HG02763 (cell line): ENCODE measurements around the gene CDK6.

Source experiments
- ATAC-seq: cut with Tn5 transposase; IDR thresholded peaks from one replicate; pipeline ENCODE4 v1.9.1; 2021; ENCODE audit warnings: mild to moderate bottlenecking, moderate library complexity; ENCODE audit not compliant: unreplicated experiment

Gene CDK6

GRCh38 chr7:92714767-92715166 lies 121.6 kb downstream of the CDK6 start:
- ATAC-seq = no peak

- ATAC-seq = no peak
These were observed 122.1 kb downstream of the CDK6 start for GRCh38 chr7:92714280-92714679.

- no peak for ATAC-seq
These were observed 126.5 kb downstream of the CDK6 start for GRCh38 chr7:92709912-92710311.

- no peak for ATAC-seq
These were observed 127.2 kb downstream of the CDK6 start for GRCh38 chr7:92709150-92709549.

GRCh38 chr7:92708111-92709042 lies 128.0 kb downstream of the CDK6 start:
- ATAC-seq = no peak

- no peak for ATAC-seq
These were observed 128.9 kb downstream of the CDK6 start for GRCh38 chr7:92707435-92707834.

GRCh38 chr7:92706563-92706962 lies 129.8 kb downstream of the CDK6 start:
- no peak for ATAC-seq

- ATAC-seq = no peak
These were observed 130.5 kb downstream of the CDK6 start for GRCh38 chr7:92705831-92706230.

- ATAC-seq = no peak
These were observed 131.5 kb downstream of the CDK6 start for GRCh38 chr7:92704858-92705257.

GRCh38 chr7:92702535-92702934 lies 133.8 kb downstream of the CDK6 start:
- no peak for ATAC-seq

- no peak for ATAC-seq
These were observed 136.3 kb downstream of the CDK6 start for GRCh38 chr7:92699966-92700514.

GRCh38 chr7:92699560-92699959 lies 136.8 kb downstream of the CDK6 start:
- no peak for ATAC-seq

- no peak for ATAC-seq
These were observed 138.0 kb downstream of the CDK6 start for GRCh38 chr7:92698237-92698841.

- ATAC-seq = no peak
These were observed 139.0 kb downstream of the CDK6 start for GRCh38 chr7:92697414-92697813.

- ATAC-seq = no peak
These were observed 139.4 kb downstream of the CDK6 start for GRCh38 chr7:92697012-92697411.

- ATAC-seq = no peak
These were observed 139.8 kb downstream of the CDK6 start for GRCh38 chr7:92696584-92696983.

GRCh38 chr7:92695308-92696261 lies 140.8 kb downstream of the CDK6 start:
- ATAC-seq = no peak

GRCh38 chr7:92694211-92694610 lies 142.2 kb downstream of the CDK6 start:
- no peak for ATAC-seq

GRCh38 chr7:92693519-92693918 lies 142.9 kb downstream of the CDK6 start:
- no peak for ATAC-seq

GRCh38 chr7:92691578-92691977 lies 144.8 kb downstream of the CDK6 start:
- peak; percentile 57 for ATAC-seq
